HG02840 (cell line): Measurements from ENCODE around the gene EMP2.

Experiments
- ATAC-seq: cut with Tn5 transposase; IDR thresholded peaks from one replicate; pipeline ENCODE4 v1.9.1; 2021; ENCODE audit warnings: mild to moderate bottlenecking, moderate library complexity, moderate number of reproducible peaks; ENCODE audit not compliant: unreplicated experiment, low FRiP score

The EMP2 gene

GRCh38 chr16:10610499-10611184 is 30.2 kb upstream of the EMP2 start:
- ATAC-seq = no peak

DNA sequence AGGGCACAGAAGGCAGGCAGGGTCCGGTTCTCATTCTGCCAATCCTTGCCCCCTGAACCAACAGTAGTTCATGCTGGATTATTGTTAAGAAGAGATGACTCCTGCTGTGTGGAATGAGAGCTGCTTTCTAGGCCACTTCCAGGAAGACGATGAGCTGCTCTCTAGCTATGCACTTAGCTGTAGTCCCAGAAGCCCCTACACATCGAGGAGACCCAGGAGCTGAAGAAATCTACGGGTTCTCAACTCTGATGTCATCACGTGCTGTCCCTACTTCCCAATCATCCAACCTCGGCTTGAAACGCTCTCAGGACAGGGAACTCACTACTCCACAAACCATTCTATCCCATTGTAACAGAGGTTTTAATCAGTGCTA is 29.0 kb upstream of the EMP2 start:
- no peak for ATAC-seq

- no peak for ATAC-seq
Measured at GRCh38 chr16:10608687-10609401, 28.4 kb upstream of the EMP2 start.

DNA sequence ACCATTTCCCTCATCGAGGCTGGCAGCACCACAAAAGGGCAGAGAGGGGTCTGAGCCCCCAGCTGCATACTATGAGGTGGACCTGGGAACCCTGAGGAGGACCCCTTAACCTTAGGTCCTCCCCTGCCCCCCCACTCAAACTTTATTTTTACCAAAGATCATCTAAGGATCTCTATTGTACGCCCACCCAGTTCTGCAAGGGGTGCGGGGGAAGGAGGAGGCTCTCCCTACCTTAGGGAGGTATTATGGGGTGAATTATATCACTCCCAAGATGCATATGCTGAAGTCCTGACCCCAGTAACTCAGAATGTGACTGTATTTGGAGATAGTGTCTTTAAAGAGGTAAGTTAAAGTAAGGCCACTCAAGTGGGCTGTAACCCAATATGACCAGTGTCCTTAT is 26.8 kb upstream of the EMP2 start:
- no peak for ATAC-seq

DNA sequence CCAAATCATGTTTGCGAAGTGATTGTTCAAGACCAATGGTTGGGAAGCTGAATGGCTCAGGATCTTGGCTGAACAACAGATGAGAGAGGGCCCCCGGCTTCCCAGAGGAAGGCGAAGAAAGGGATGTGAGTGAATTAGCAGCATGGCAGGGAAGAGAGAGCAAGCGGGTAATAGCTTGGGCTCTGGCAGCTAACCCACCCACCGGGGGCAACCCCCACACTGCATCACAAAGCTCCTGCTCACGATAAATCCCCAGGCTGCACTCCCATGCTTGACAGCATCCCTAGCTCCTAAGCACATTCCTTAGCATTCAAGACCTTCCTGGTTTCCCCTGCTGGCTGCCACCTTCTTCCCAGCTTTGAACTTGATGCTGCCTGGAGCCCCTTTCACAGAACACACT is 26.2 kb upstream of the EMP2 start:
- no peak for ATAC-seq

- no peak for ATAC-seq
Measured at GRCh38 chr16:10605636-10606035, 25.2 kb upstream of the EMP2 start.

DNA sequence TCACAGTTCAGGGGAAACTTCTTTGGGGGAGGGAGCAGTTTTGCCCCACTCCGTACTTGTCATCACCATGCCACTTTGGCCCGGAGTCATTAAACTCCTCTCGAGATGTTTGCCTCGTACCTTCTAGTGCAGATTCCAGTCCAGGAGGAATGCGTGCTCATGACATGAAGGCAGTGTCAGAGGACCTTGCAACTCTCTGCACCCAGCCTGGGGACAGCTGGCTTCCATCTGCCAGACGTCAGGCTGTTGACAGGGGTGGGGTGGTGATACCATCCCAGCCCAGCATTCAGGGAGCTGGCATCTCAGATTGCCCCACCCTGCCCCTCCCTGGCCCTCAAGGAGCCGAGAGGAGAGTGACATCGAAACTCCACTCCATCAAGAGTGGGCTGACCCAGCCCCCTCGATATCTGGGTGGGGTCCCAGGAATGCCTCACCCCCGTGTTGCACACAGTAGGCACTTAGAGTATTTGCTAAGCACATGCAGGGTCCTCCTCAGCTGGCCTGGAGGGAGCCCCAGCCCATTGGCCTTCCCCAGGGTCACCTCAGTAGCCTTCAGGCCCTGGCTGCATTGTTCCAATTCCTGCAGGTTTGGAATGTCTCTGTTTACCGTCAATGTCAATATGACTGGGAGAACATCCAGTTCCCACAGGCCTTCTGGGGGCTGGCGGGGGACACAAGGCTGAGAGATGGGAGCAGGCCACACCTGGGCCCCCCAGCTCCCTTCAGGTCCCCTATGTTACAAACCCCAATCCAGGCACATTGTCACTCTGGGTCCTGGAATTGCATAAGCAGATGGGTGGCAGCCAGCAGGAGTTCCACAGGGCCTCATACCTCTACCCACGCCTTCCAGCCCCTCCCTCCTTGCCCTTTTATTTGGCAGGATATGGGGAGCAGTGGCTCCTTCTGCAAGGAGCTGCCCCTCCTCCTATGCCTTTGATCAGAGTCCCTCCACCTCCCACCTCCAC is 21.3 kb upstream of the EMP2 start:
- ATAC-seq = no peak

DNA sequence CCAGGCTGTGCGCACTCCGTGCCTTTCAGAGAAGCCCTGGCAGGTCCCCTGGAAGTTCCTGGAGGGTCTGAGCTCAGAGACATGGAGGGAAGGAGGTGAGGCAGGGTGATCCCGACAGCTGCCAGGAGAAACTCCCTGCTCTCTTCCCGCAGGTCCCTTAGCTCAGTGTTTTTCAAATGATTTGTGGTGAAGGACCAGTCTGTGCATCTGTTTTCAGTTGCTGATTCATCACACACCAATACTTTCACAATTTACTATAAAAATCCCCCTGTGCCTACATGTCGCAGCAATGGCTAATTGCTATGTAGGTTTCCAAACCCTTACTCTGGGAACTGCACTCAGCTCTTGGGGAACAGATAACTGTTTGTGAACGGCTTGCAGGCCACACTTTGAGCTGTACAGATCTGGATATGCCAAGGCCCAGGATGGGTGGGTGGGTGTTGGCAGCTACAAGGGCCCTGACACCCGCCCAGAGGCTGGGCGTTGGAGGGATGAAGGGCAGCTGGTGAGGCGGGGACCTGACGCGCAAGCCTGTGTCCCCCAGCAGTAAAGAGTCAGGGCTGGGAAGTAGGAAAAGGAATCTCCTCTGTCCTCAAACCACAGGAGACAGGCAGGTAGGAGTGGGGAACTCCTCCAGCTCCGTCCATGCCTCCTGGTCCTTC is 20.5 kb upstream of the EMP2 start:
- ATAC-seq = no peak

DNA sequence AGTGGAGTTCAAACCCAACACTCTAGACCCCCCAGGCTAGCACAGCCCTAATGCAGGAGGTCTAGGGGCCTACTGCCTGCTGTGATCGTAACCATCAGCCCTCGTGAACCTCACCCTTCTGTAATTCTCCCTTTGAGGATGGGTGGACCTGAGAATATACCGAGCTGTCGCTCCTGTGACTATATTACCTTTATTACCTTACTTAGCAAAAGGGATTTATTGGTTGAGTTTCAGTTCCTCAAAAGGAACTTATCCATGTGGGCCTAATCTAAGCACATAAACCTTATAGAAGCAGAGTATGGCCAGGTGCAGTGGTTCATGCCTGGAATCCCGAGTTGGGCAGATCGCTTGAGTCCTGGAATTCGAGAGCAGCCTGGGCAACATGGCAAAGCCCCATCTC is 19.2 kb upstream of the EMP2 start:
- no peak for ATAC-seq

GRCh38 chr16:10598157-10598556 is 17.8 kb upstream of the EMP2 start:
- no peak for ATAC-seq

DNA sequence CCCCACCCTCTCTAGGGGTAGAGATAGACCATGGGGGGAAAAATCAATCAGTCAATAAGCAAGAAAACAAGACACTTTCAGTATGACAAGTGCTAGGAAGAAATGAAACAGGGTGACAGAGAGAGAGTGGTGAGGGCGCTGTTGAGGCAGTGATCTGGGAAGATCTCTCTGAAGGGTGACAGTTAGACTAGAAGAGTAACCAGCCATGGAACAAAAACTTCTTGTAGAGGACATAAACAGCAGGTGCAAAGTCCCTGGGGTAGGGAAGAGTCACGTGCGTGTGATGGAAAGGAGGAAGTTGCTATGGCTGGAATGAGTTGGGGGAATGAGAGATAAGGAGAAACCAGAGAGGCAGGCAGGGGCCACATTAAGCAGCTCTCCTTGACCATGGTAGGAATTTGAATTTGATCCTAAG is 16.8 kb upstream of the EMP2 start:
- ATAC-seq = no peak

DNA sequence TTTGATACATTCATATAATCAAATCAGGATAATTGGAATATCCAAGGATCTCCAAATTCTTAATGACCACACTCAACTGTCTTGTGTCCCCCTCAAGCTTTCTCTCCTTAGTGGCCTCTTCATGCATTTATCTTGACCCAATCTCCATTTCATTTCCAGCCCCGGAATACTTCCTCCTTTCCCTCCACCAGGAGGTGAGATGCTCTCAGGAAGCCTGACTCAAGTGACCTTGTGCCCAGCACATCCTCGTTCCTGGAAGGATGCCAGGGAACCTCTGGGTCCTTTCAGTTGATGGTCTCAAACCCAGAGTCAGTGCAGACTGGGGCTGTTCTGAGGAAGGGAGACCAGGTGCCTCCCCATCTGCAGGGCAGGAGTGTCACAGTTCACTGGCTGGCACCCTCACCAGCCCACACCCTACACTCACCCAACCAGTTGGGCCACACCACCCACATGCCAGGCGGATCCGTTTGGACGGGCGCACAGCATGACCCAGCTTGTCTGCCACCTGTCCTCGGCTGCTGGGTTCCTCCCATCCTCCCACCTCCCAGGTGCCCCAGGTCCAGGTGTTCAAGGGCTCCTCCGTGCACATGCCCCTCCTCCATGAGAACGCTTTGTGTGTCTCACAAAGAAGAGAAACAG is 14.0 kb upstream of the EMP2 start:
- no peak for ATAC-seq

GRCh38 chr16:10592611-10593010 is 12.2 kb upstream of the EMP2 start:
- no peak for ATAC-seq

DNA sequence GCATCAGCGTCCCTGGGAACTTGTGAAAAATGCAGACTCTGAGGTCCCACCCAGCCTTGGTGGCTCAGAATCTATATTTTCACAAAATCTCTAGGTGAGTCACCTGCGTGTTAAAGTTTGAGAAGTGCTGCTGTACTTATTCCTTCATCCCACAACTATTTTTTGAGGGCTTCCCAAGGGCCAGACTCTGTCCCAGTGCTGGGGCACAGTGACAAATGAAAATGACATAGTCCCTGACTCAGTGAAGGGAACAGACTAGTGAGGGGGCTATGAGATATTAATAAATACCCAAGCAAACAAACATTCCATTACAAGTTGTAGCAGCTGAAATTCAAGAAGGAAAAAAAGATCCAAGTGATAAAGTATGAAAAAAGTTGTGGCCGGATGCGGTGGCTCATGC is 9.9 kb upstream of the EMP2 start:
- ATAC-seq = no peak

- ATAC-seq = no peak
Measured at GRCh38 chr16:10589109-10589508, 8.7 kb upstream of the EMP2 start.

- ATAC-seq = no peak
Measured at GRCh38 chr16:10587622-10588021, 7.2 kb upstream of the EMP2 start.

DNA sequence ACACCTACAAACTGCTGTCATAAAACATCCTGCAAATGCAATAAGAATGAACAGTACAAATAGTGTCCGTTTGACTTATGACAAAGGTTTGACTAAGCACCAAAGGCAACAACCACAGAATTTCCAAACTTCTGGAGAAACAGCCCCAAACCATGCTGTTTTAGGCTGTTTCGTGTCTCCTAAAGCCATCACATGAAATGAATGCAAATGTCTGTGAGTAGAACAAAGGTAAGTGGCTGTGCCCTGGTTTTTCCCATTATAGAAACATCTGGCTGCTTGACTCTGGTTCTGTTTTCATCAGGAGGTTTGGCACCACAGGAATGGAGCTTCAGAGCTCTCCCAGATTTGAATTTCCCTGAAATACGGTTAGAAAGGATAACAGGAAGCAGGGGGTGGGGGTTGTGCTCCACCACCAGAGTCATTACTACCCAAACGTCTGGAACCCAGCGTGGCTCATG is 4.6 kb upstream of the EMP2 start:
- no peak for ATAC-seq

DNA sequence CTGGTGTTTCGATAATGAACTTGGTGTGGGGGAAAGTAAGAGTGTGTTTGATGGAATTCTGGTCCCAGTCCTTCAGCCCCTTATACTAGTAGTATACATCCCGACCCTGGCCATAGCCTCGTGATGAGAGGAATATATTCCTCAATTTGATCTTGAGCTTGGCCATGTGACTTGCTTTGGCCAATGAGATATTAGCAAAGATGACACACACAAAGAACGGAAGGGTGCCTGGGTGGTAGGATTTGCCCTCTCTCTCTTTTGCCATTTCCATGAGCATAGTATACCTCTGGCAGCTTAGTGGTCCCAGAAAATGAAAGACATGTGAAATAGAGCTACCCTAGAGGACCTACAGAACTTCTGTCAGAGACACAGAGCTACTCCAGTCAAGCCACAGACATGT is 2.9 kb upstream of the EMP2 start:
- ATAC-seq = no peak

GRCh38 chr16:10581507-10581906 is 1.1 kb upstream of the EMP2 start:
- ATAC-seq = no peak

DNA sequence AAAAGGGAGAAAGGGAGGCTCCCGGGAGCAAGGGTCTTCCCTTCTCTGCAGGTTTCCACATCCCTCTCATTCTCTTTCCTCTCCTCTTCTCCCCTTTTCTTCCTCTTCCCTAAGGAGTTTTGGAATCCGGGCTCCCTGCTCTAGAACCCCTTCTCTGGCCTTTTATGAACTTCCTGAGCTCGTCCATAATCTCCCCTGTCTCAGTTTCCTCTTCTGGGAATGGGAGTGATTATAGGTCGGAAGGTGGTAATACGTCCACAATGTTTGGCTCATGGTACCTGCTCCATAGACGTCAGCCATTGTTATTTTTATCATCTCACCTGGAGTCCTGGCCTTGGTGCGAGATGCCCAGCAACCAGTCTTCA is 467 bp upstream of the EMP2 start:
- ATAC-seq = no peak
